GM12878 (cell line): ENCODE data around the gene PTPRD.

Source experiments
- CBX3 ChIP-seq: fragments of 200-600 bp; sonication (generic); IDR thresholded peaks from 2 replicates; pipeline ENCODE4 v1.6.1; 2016; ENCODE audit warnings: low read depth, borderline replicate concordance
- DPF2 ChIP-seq: fragments of 450-650 bp; IDR thresholded peaks from 2 replicates; pipeline ENCODE4 v1.6.1; 2017; ENCODE audit warnings: mild to moderate bottlenecking
- MAX ChIP-seq: IDR thresholded peaks from 2 replicates; pipeline ENCODE4 v1.6.1; 2012; ENCODE audit warnings: low read depth, low read length, improper control_type of control experiment
- NFIC ChIP-seq: IDR thresholded peaks from 2 replicates; pipeline ENCODE4 v1.6.1; 2012; ENCODE audit warnings: low read depth, mild to moderate bottlenecking, inconsistent platforms, low read length, moderate library complexity
- REST ChIP-seq: IDR thresholded peaks from 2 replicates; pipeline ENCODE4 v1.6.1; 2012; ENCODE audit warnings: mild to moderate bottlenecking, low read depth, low read length
- SMAD5 ChIP-seq: IDR thresholded peaks from 2 replicates; pipeline ENCODE4 v1.6.1; 2016; ENCODE audit warnings: antibody characterized with exemption, low read depth
- SRF ChIP-seq, 2 experiments: IDR thresholded peaks; 2 replicates each; pipeline ENCODE4 v1.6.1; 2011; ENCODE audit warnings: low read depth in 2 of 2, low read length in 2 of 2, mild to moderate bottlenecking in 1 of 2, moderate library complexity in 1 of 2
- ZNF274 ChIP-seq: IDR thresholded peaks from one replicate; pipeline ENCODE4 v1.8.0; 2011; ENCODE audit not compliant: insufficient read length, insufficient read depth

GRCh38 chr9:9246726-9247125, 1366.1 kb downstream of the PTPRD start:
- no peak for TF ChIP-seq MAX
- TF ChIP-seq SRF (IDR thresholded peaks at IDR 0.05; ENCODE audit: low read depth in 2 of 2, low read length in 2 of 2) = no peak
- TF ChIP-seq NFIC = no peak
- TF ChIP-seq CBX3 = no peak
- no peak for TF ChIP-seq REST
- TF ChIP-seq SMAD5 = no peak
- no peak for TF ChIP-seq DPF2
- no peak for TF ChIP-seq ZNF274
